H9 (cell line): ENCODE measurements around the gene OTX2. TPM values are rescaled to one million over a fixed set of nuclear protein-coding genes. Genes with fewer than 3 reads are reported as not detected.

Source experiments
- DNase-seq: peaks from one replicate; pipeline ENCODE4 v3.0.0-alpha.2; 2017
- H2AFZ ChIP-seq: one replicate; pipeline ENCODE4 v1.6.1; 2013; ENCODE audit warnings: mild to moderate bottlenecking, low read length, control low read depth, moderate library complexity
- H2AK5ac ChIP-seq: 2 replicates; pipeline ENCODE4 v1.6.1; 2013; ENCODE audit warnings: low read length, control low read depth, mixed read lengths; ENCODE audit not compliant: insufficient read length
- H2BK120ac ChIP-seq: one replicate; pipeline ENCODE4 v1.6.1; 2013; ENCODE audit warnings: low read depth, mild to moderate bottlenecking, low read length, control low read depth, inconsistent platforms; ENCODE audit not compliant: poor library complexity, severe bottlenecking
- H2BK12ac ChIP-seq: 2 replicates; pipeline ENCODE4 v1.6.1; 2013; ENCODE audit warnings: low read length, control low read depth, mixed read lengths, low read depth; ENCODE audit not compliant: insufficient read length
- H2BK15ac ChIP-seq: 2 replicates; pipeline ENCODE4 v1.6.1; 2013; ENCODE audit warnings: low read depth, low read length, control low read depth
- H2BK20ac ChIP-seq: one replicate; pipeline ENCODE4 v1.6.1; 2013; ENCODE audit warnings: low read depth, mild to moderate bottlenecking, low read length, control low read depth, inconsistent platforms; ENCODE audit not compliant: poor library complexity, severe bottlenecking
- H2BK5ac ChIP-seq: 2 replicates; pipeline ENCODE4 v1.6.1; 2013; ENCODE audit warnings: low read length, control low read depth, mixed read lengths; ENCODE audit not compliant: insufficient read length
- H3K14ac ChIP-seq: 2 replicates; pipeline ENCODE4 v1.6.1; 2013; ENCODE audit warnings: low read length, control low read depth; ENCODE audit not compliant: insufficient read depth
- H3K18ac ChIP-seq: 2 replicates; pipeline ENCODE4 v1.6.1; 2013; ENCODE audit warnings: low read depth, mild to moderate bottlenecking, mixed read lengths, low read length, control low read depth; ENCODE audit not compliant: insufficient read length
- H3K23ac ChIP-seq: 2 replicates; pipeline ENCODE4 v1.6.1; 2013; ENCODE audit warnings: low read length, control low read depth, mixed read lengths, low read depth; ENCODE audit not compliant: insufficient read length
- H3K23me2 ChIP-seq: 2 replicates; pipeline ENCODE4 v1.6.1; 2013; ENCODE audit warnings: low read depth, mild to moderate bottlenecking, mixed read lengths, low read length, control low read depth; ENCODE audit not compliant: insufficient read length, poor library complexity, severe bottlenecking
- H3K27ac ChIP-seq: 2 replicates; pipeline ENCODE4 v1.5.1; 2013; ENCODE audit warnings: low read length, control low read depth, mixed read lengths, low read depth; ENCODE audit not compliant: insufficient read length
- H3K27me3 ChIP-seq: 2 replicates; pipeline ENCODE4 v1.6.1; 2013; ENCODE audit warnings: low read length, control low read depth, inconsistent platforms; ENCODE audit not compliant: insufficient read depth
- H3K4ac ChIP-seq: 2 replicates; pipeline ENCODE4 v1.6.1; 2013; ENCODE audit warnings: low read depth, mild to moderate bottlenecking, control low read depth, inconsistent platforms, low read length, moderate library complexity
- H3K4me1 ChIP-seq: 2 replicates; pipeline ENCODE4 v1.6.1; 2013; ENCODE audit warnings: low read length, control low read depth, inconsistent platforms; ENCODE audit not compliant: insufficient read depth
- H3K4me2 ChIP-seq: 2 replicates; pipeline ENCODE4 v1.6.1; 2013; ENCODE audit warnings: low read length, control low read depth, mixed read lengths; ENCODE audit not compliant: insufficient read length, insufficient read depth
- H3K56ac ChIP-seq: 2 replicates; pipeline ENCODE4 v1.6.1; 2013; ENCODE audit warnings: low read depth, mild to moderate bottlenecking, mixed read lengths, low read length, control low read depth; ENCODE audit not compliant: insufficient read length
- H3K79me1 ChIP-seq: 2 replicates; pipeline ENCODE4 v1.6.1; 2013; ENCODE audit warnings: low read depth, mild to moderate bottlenecking, moderate library complexity, low read length, control low read depth, inconsistent platforms; ENCODE audit not compliant: insufficient read depth, poor library complexity, severe bottlenecking
- H3K79me2 ChIP-seq: 2 replicates; pipeline ENCODE4 v1.6.1; 2013; ENCODE audit warnings: low read length, control low read depth, inconsistent platforms; ENCODE audit not compliant: insufficient read depth
- H3K9ac ChIP-seq: 2 replicates; pipeline ENCODE4 v1.6.1; 2013; ENCODE audit warnings: low read length, control low read depth, mixed read lengths; ENCODE audit not compliant: insufficient read length; ENCODE audit errors: extremely low read depth
- H3K9me3 ChIP-seq: one replicate; pipeline ENCODE4 v1.6.1; 2013; ENCODE audit warnings: low read depth, low read length, inconsistent platforms; ENCODE audit not compliant: control insufficient read depth
- H3T11ph ChIP-seq: one replicate; pipeline ENCODE4 v1.6.1; 2013; ENCODE audit warnings: mild to moderate bottlenecking, low read length, control low read depth, inconsistent platforms
- H4K20me1 ChIP-seq: one replicate; pipeline ENCODE4 v1.6.1; 2013; ENCODE audit not compliant: control insufficient read depth, insufficient read length, insufficient read depth
- H4K5ac ChIP-seq: 2 replicates; pipeline ENCODE4 v1.6.1; 2013; ENCODE audit warnings: low read depth, mild to moderate bottlenecking, mixed read lengths, low read length, control low read depth; ENCODE audit not compliant: insufficient read length
- H4K8ac ChIP-seq: replicated peaks from 2 replicates; pipeline ENCODE4 v1.6.1; 2013; ENCODE audit warnings: low read length, control low read depth, mixed read lengths, low read depth; ENCODE audit not compliant: insufficient read length
- H4K91ac ChIP-seq: 2 replicates; pipeline ENCODE4 v1.6.1; 2013; ENCODE audit warnings: low read depth, mild to moderate bottlenecking, moderate library complexity, mixed read lengths, low read length, control low read depth; ENCODE audit not compliant: insufficient read length
- H3K27ac Mint-ChIP-seq, 3 experiments: 2 replicates in 2 of 3; 3 replicates in 1 of 3; pipeline ENCODE4 v1.8.0; 2020 to 2021; ENCODE audit warnings: mixed read lengths in 3 of 3, mild to moderate bottlenecking in 1 of 3, moderate library complexity in 1 of 3
- H3K27me3 Mint-ChIP-seq: 2 replicates; pipeline ENCODE4 v1.8.0; 2021; ENCODE audit warnings: low read depth, mild to moderate bottlenecking, moderate library complexity, mixed read lengths
- H3K36me3 Mint-ChIP-seq, 3 experiments: 2 replicates in 2 of 3; 3 replicates in 1 of 3; pipeline ENCODE4 v1.8.0; 2020 to 2021; ENCODE audit warnings: low read depth in 3 of 3, mixed read lengths in 3 of 3; ENCODE audit not compliant: insufficient read depth in 1 of 3
- H3K4me1 Mint-ChIP-seq, 2 experiments: 2 replicates each; pipeline ENCODE4 v1.8.0; 2020; ENCODE audit warnings: mixed read lengths in 2 of 2
- H3K4me3 Mint-ChIP-seq, 2 experiments: 2 replicates in 1 of 2; 3 replicates in 1 of 2; pipeline ENCODE4 v1.8.0; 2020 to 2021; ENCODE audit warnings: mild to moderate bottlenecking in 2 of 2, mixed read lengths in 2 of 2, moderate library complexity in 1 of 2
- H3K9me3 Mint-ChIP-seq, 2 experiments: 2 replicates in 1 of 2; 3 replicates in 1 of 2; pipeline ENCODE4 v1.8.0; 2020; ENCODE audit warnings: mild to moderate bottlenecking in 2 of 2, mixed read lengths in 2 of 2, moderate library complexity in 1 of 2
- WGBS: extraction: QIAGEN DNeasy Blood & Tissue Kit; methylation state at CpG from one replicate; pipeline ENCODE4 v1.1.7; 2013; ENCODE audit warnings: missing lambda C conversion rate, low lambda C conversion rate, mixed read lengths; ENCODE audit not compliant: insufficient read length; ENCODE audit errors: extremely low coverage; 5-methylcytosine and 5-hydroxymethylcytosine counted together
- total RNA-seq: library from RNA; stranded (reverse); gene quantifications from 2 replicates; pipeline ENCODE4 v1.2.1, GENCODE V29; 2021
- TF ChIP-seq, protein P1 (sequence below): fragments of 200-600 bp; sonication (generic); conservative IDR thresholded peaks from 3 replicates; pipeline ENCODE4 v1.8.0; 2021; ENCODE audit warnings: antibody characterized with exemption, mild to moderate bottlenecking

OTX2 gene
- total RNA-seq, 1 experiment from 2014 or later = 193 TPM

DNA sequence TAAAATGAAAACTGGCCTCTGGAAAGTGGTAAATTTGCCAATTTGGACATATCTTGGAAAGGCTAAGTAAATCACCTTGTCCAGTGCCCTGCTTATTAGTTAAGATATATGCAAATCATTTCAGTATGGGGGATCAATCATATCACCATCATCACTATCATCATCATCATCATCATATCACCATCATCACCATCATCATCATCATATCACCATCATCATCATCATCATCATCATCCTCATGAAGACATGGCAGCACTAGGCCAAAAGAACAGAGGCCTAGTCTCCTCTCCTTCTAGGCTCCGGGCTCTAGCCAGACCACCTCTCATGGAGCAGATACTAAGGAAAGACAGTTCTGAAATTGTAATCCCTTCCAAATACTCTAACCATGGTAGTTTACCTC, 20.3 kb downstream of the OTX2 start:
- Histone ChIP-seq H2AK5ac (no peak overlapping the region), H2BK120ac (no peak overlapping the region), H4K5ac (no peak overlapping the region), H2BK5ac (no peak overlapping the region), H3K4me1 (no peaks in the 10 kb centered on the region), H2BK20ac (no peak overlapping the region), H3K9me3 (no peaks in the 10 kb centered on the region), H3K23me2 (peaks cover 8% of the 10 kb centered on the region), H3K27me3 (peaks cover 11% of the 10 kb centered on the region; the same call in 1 of the 2 replicates), H3T11ph (no peak overlapping the region), H2AFZ (no peak overlapping the region), H3K56ac (no peak overlapping the region), H3K4me2 (no peak overlapping the region), H4K8ac (no peak overlapping the region), H3K23ac (no peak overlapping the region), H3K18ac (no peak overlapping the region), H3K79me2 (no peaks in the 10 kb centered on the region), H4K20me1 (no peaks in the 10 kb centered on the region), H3K9ac (no peak overlapping the region), H2BK15ac (no peak overlapping the region), H3K79me1 (no peaks in the 10 kb centered on the region), H3K27ac (no peak overlapping the region), H4K91ac (no peak overlapping the region), H2BK12ac (no peak overlapping the region), H3K14ac (no peak overlapping the region), H3K4ac (no peak overlapping the region)
- H3K27me3 Mint-ChIP-seq = peaks cover 33% of the 10 kb centered on the region
- no peaks in the 10 kb centered on the region for H3K36me3 Mint-ChIP-seq
- no peak for DNase-seq
- no peaks in the 10 kb centered on the region for H3K9me3 Mint-ChIP-seq
- no peak overlapping the region for H3K27ac Mint-ChIP-seq
- H3K4me3 Mint-ChIP-seq = no peak overlapping the region
- peaks cover 2 to 9% of the 10 kb centered on the region in 2 experiments; a peak in 3 of 4 replicates for H3K4me1 Mint-ChIP-seq
- WGBS = no CpG with 5 or more reads among the region's 1 CpG
- TF ChIP-seq, protein P1, sequence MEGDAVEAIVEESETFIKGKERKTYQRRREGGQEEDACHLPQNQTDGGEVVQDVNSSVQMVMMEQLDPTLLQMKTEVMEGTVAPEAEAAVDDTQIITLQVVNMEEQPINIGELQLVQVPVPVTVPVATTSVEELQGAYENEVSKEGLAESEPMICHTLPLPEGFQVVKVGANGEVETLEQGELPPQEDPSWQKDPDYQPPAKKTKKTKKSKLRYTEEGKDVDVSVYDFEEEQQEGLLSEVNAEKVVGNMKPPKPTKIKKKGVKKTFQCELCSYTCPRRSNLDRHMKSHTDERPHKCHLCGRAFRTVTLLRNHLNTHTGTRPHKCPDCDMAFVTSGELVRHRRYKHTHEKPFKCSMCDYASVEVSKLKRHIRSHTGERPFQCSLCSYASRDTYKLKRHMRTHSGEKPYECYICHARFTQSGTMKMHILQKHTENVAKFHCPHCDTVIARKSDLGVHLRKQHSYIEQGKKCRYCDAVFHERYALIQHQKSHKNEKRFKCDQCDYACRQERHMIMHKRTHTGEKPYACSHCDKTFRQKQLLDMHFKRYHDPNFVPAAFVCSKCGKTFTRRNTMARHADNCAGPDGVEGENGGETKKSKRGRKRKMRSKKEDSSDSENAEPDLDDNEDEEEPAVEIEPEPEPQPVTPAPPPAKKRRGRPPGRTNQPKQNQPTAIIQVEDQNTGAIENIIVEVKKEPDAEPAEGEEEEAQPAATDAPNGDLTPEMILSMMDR = no peak
